ENCODE results near the gene HOXB1. TPM values are rescaled to one million over a fixed set of nuclear protein-coding genes. Genes with fewer than 3 reads are reported as not detected.

The HOXB1 gene
- not detected in 5 replicates for total RNA-seq (2022; extraction: Qiagen RNA extraction)

DNA sequence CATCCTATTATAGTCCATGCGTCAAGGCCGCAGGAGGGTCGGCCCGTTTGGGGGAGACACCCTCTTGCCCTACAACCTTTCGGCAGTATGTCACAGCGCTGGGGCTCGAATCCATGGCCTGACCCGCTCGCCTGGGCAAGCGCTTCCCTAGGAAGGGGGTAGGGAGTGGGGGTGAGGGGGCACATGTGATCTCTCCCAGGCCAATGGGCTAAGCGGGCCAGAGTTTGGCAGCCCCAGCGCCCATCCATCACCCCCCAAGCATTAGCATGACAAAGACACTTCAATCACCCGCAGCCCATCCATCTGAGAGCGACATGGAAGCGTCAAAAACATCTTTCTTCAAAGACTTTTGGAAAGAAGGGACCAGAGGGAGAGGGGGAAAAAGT, at the start of gene HOXB1:
Gene HOXB1 (minus strand): TSS at position 125 of the 386 bp plus-strand sequence. CDS start 107 bp downstream, at position 18.

GRCh38 chr17:48577946-48578615, 47.3 kb upstream of the HOXB1 start, which contains the start of gene HOXB4:
HOXB4 (minus strand) TSS chr17:48578350; CDS start chr17:48578319, 31 bp downstream.

GRCh38 chr17:48545022-48545375, 14.2 kb upstream of the HOXB1 start, which contains the start of gene HOXB2:
HOXB2 (minus strand) TSS chr17:48545109; CDS start chr17:48544911, 198 bp downstream.

Other genes with a start within 250 kb of the HOXB1 start
- 0.45 TPM in 1 of 5 replicates, not detected in the others for gene SKAP1, start 100.8 kb downstream of the HOXB1 start, total RNA-seq (2022; extraction: Qiagen RNA extraction)
- gene HOXB2, start 14.1 kb upstream of the HOXB1 start, total RNA-seq (2022; extraction: Qiagen RNA extraction): 0.32 to 0.59 TPM (median 0.48 TPM) in 5 replicates
- 0.06 to 0.21 TPM (median 0.14 TPM) in 5 replicates for gene HOXB4, start 47.3 kb upstream of the HOXB1 start, total RNA-seq (2022; extraction: Qiagen RNA extraction)
- gene HOXB3, start 59.2 kb upstream of the HOXB1 start, total RNA-seq (2022; extraction: Qiagen RNA extraction): 4.2 to 6.1 TPM (median 5.1 TPM) in 5 replicates
- 1.4 to 2.8 TPM (median 2.6 TPM) in 5 replicates for gene HOXB5, start 62.8 kb upstream of the HOXB1 start, total RNA-seq (2022; extraction: Qiagen RNA extraction)
- 2.9 to 5.9 TPM (median 5.1 TPM) in 5 replicates for gene HOXB6, start 74.0 kb upstream of the HOXB1 start, total RNA-seq (2022; extraction: Qiagen RNA extraction)
- 30.6 to 34.4 TPM (median 32.6 TPM) in 5 replicates for gene HOXB7, start 80.0 kb upstream of the HOXB1 start, total RNA-seq (2022; extraction: Qiagen RNA extraction)
- gene HOXB8, start 84.3 kb upstream of the HOXB1 start, total RNA-seq (2022; extraction: Qiagen RNA extraction): 6.2 to 8.3 TPM (median 7.0 TPM) in 5 replicates
- 6.9 to 8.0 TPM (median 7.6 TPM) in 5 replicates for gene HOXB9, start 95.3 kb upstream of the HOXB1 start, total RNA-seq (2022; extraction: Qiagen RNA extraction)
- gene PRAC1, start 191.5 kb upstream of the HOXB1 start, total RNA-seq (2022; extraction: Qiagen RNA extraction): not detected in 5 replicates
- gene PRAC2, start 192.2 kb upstream of the HOXB1 start, total RNA-seq (2022; extraction: Qiagen RNA extraction): not detected in 5 replicates
- gene HOXB13, start 197.7 kb upstream of the HOXB1 start, total RNA-seq (2022; extraction: Qiagen RNA extraction): 1.8 to 2.4 TPM (median 2.1 TPM) in 5 replicates